ENCODE data around the gene AP2A1. TPM values are rescaled to one million over a fixed set of nuclear protein-coding genes. Genes with fewer than 3 reads are reported as not detected.

AP2A1 gene
- total and polyA plus RNA-seq, 9 of the 15 experiments (the other 6 are each of a cell fraction or from before 2014, with no cell fraction given): 0.55 to 150 (median 31.9) TPM

DNA sequence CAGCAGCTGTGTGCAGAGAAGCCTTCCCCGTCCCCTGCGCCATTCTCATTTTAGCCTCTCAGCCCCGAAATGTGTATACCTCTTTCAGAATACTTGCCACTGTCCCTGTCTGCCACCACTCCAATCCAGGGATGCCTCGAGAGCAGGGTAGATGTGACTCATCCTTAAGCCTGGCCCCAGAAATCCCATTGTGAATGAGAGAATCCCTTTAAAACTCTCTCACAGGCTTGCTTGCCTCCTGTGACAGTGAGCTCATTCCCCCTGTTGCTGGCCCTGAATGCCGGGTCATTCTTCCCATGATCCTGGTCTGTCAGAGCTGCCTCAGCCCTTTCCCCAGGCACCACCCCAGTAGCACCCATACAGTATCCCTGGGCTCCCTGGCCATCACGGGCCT is 9.6 kb downstream of the AP2A1 start:
- Histone ChIP-seq H3K36me3 (ENCODE audit: control insufficient read depth, insufficient read depth, low read length) (peaks cover 52% of the 10 kb centered on the region; the same call in 2 of the 3 replicates), H3K9ac (ENCODE audit: insufficient read depth in 1 of 2, low read depth in 2 of 2, low read length in 2 of 2) (peak overlapping the region; percentile 32 to 81), H2AFZ (ENCODE audit: low read depth, low read length) (no peak overlapping the region), H3K4me2 (ENCODE audit: insufficient read depth, low read length) (peak overlapping the region; percentile 68), H3K79me2 (ENCODE audit: control insufficient read depth, insufficient read depth, low read length) (peaks cover 75% of the 10 kb centered on the region), H3K27ac (ENCODE audit: extremely low read depth, low read depth, low read length) (peak overlapping the region; percentile 69), H4K20me1 (replicated peaks; ENCODE audit: control insufficient read depth, insufficient read depth, low read length) (peaks cover 5% of the 10 kb centered on the region; the same call in 1 of the 2 replicates), H3K9me3 (replicated peaks; ENCODE audit: control insufficient read depth, insufficient read depth, low read depth, low read length) (no peaks in the 10 kb centered on the region), H3K9me1 (ENCODE audit: control insufficient read depth, insufficient read depth, low read length) (peaks cover 2% of the 10 kb centered on the region), H3K27me3 (ENCODE audit: control insufficient read depth in 2 of 2, insufficient read depth in 2 of 2, low read length in 2 of 2) (no peaks in the 10 kb centered on the region), H3K4me3 (no peak overlapping the region), H3K4me1 (replicated peaks in 1 of 2; ENCODE audit: control insufficient read depth in 2 of 2, insufficient read depth in 2 of 2, low read length in 2 of 2) (peaks cover 39 to 66% of the 10 kb centered on the region in 2 experiments)
- in situ Hi-C loops (cut with MboI) (no loop called here), intact Hi-C loops (cut with micrococcal nuclease) (loop anchor here (2.0 kb wide), 1 partner anchor 30 kb away; no protein-coding TSS in a partner anchor)
- DNase-seq (ENCODE audit: extremely low read depth in 1 of 4, low spot score in 3 of 4) (no peak), FAIRE-seq (peak; percentile 19), ATAC-seq (no peak)
- ChIA-PET POLR2A (interaction anchor here (0.8 to 1.4 kb wide), 3 partner anchors 9 to 59 kb away, joined by 3 to 6 read pairs (median 3); partner anchors contain the start of gene AP2A1), CTCF (ENCODE audit: low intra/inter-chr PET ratio) (interaction anchor here (0.5 kb wide), 1 partner anchor 866 kb away, joined by 3 read pairs; no protein-coding TSS in a partner anchor)
- 63% methylated on average over 6 of the region's 6 CpGs for WGBS (ENCODE audit: insufficient coverage, low coverage, missing lambda C conversion rate)
- BruUV-seq (replicated peaks): no TSS peak
- peak; percentile 30 for TF ChIP-seq EP400 (IDR thresholded peaks at IDR 0.05)
- TF ChIP-seq CBFB (CRISPR knock-in tag; IDR thresholded peaks at IDR 0.05): no peak
- TF ChIP-seq, protein P1, sequence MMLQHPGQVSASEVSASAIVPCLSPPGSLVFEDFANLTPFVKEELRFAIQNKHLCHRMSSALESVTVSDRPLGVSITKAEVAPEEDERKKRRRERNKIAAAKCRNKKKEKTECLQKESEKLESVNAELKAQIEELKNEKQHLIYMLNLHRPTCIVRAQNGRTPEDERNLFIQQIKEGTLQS (IDR thresholded peaks at IDR 0.05): peak; percentile 31; the same call in 1 of the 2 replicates
- TF ChIP-seq, protein P1 (CRISPR knock-in tag; conservative IDR thresholded peaks at IDR 0.05): no peak
- TF ChIP-seq STAT5B (CRISPR knock-in tag; IDR thresholded peaks at IDR 0.05): no peak
- no peak for TF ChIP-seq SMAD4 (CRISPR knock-in tag; conservative IDR thresholded peaks at IDR 0.05)
- TF ChIP-seq HNRNPH1 (optimal IDR thresholded peaks at IDR 0.05; ENCODE audit: low read depth, low read length): no peak
- TF ChIP-seq THRAP3 (IDR thresholded peaks at IDR 0.05; ENCODE audit: borderline replicate concordance): no peak
- TF ChIP-seq HNRNPL (IDR thresholded peaks at IDR 0.05; ENCODE audit: low read depth, low read length): no peak
- no peak for TF ChIP-seq ZNF347 (CRISPR knock-in tag; IDR thresholded peaks at IDR 0.05; ENCODE audit: low read depth)
- TF ChIP-seq TOE1 (IDR thresholded peaks at IDR 0.05; ENCODE audit: borderline replicate concordance): no peak
- no peak for TF ChIP-seq TOE1 (CRISPR knock-in tag; IDR thresholded peaks at IDR 0.05; ENCODE audit: borderline replicate concordance, low read depth)
- TF ChIP-seq SMARCA5 (IDR thresholded peaks at IDR 0.05): peak; percentile 76
- TF ChIP-seq ZFX (CRISPR knock-in tag; IDR thresholded peaks at IDR 0.05): 0 out of 2 replicates have a peak, but pooled peaks have one; percentile 27
- TF ChIP-seq ZNF140 (CRISPR knock-in tag; IDR thresholded peaks at IDR 0.05): no peak
- TF ChIP-seq SMARCC2 (IDR thresholded peaks at IDR 0.05; ENCODE audit: low read depth): no peak
- TF ChIP-seq RBM34 (IDR thresholded peaks at IDR 0.05; ENCODE audit: borderline replicate concordance, insufficient read depth, low read length): no peak
